GM18502 (cell line): ENCODE results near the gene SLC18A3.

Source experiments
- ATAC-seq: cut with Tn5 transposase; IDR thresholded peaks from one replicate; pipeline ENCODE4 v1.9.1; 2021; ENCODE audit warnings: mild to moderate bottlenecking; ENCODE audit not compliant: unreplicated experiment, poor library complexity

SLC18A3 gene

DNA sequence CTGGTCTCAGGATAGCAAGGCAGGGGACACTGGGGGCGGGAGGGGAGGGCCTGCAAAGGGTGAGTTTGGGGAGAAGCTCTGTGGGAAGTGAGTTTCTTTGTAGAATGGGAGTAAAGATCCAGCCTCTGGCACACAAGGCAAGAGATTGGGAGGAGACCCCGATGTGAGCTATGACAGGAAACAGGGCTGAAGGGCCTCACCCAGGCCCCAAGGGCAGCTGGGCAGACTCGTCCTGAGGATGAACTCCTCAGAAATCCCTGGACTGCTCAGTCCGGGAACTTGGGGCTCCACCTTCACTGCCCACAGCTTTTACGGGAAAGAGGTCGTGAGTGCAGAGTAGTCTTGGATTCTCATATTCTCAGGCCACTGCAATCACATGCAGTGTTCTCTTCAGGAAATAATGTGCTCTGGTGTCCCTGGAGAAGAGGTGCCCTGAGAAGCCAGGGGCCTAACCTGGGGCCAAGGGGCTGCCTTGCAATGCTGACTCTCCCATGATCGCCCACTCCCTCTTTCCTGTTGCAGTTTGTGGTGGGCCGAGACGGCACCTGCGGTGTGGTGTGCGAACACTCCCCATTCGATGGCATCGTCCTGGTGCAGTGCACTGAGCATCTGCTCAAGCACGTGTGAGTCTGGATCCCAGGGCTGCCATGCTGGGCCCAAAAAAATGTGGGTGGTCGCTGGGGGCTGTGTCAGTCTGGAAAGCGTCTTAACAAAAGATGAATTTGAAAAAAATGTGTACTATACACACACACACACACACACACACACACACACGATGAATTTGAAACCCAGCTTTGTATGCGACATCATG, 38.1 kb downstream of the SLC18A3 start:
- ATAC-seq: no peak

DNA sequence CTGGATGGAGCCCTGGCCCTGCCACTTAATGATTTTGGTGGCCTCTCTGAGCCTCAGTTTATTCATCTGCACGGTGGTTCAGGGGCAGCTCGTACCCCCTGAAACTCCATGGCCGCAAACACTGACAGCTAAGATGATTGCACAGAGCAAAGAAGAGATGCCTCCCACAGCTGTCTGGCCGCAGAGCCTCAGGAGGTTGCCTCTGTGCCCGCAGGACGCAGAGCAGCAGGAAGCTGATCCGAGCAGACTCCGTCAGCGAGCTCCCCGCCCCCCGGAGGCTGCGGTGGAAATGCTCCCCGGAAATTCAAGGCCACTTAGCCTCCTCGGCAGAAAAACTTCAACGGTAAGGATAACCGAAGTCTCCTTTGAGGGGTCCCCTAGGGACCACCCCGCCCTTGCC, 39.2 kb downstream of the SLC18A3 start:
- no peak for ATAC-seq

DNA sequence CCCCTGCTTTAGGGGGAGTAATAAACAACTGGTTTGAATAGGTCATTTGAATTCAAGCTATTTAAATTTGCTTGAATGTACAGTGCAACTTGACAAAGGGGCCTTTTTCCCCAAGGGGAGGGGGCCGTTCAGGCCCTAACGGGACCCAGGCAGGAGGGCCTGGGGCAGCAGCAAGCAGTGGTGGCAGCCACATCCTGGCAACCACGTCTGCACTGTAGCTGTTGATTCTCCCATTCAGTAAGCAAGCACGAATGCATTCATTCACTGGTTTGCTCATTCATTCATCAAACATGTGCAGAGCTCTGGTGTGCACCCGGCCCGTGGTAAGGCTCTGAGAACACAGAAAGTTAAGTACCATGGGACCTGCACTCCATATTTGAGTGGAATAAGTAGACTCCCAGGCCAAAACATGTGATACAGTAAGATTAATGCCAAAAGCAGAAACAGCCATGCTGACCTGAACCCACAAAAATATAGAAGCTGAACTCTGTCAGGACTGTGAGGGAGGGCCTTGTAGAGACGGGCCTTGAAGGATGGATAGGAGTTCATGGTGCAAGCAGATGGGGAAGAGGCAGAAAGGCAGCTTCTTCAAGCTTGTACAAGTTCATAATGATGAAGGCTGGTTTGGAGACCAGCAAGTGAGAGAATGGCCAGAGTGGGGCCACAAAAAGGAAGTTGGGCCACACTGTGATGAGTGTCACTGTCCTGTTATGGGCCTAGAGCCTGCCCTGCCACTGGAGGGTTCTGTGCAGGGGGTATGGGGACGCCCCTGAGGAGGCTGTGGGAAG, 40.0 kb downstream of the SLC18A3 start:
- no peak for ATAC-seq

DNA sequence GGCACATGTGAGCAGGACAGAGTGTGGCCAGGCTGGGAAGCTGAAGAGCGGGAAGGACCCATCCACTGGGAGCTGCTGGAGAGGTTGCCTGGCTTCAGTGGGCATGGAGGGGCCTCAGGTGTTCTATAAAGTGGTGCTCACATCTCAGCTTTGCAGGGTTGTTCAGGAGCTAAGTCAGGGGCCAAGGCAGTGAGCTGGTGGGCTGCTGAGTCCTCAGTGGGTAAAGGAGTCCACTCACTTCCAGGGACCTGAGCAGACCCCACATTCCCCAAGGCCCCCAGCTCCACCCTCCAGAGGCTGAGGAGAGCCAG, 40.6 kb downstream of the SLC18A3 start:
- no peak for ATAC-seq

DNA sequence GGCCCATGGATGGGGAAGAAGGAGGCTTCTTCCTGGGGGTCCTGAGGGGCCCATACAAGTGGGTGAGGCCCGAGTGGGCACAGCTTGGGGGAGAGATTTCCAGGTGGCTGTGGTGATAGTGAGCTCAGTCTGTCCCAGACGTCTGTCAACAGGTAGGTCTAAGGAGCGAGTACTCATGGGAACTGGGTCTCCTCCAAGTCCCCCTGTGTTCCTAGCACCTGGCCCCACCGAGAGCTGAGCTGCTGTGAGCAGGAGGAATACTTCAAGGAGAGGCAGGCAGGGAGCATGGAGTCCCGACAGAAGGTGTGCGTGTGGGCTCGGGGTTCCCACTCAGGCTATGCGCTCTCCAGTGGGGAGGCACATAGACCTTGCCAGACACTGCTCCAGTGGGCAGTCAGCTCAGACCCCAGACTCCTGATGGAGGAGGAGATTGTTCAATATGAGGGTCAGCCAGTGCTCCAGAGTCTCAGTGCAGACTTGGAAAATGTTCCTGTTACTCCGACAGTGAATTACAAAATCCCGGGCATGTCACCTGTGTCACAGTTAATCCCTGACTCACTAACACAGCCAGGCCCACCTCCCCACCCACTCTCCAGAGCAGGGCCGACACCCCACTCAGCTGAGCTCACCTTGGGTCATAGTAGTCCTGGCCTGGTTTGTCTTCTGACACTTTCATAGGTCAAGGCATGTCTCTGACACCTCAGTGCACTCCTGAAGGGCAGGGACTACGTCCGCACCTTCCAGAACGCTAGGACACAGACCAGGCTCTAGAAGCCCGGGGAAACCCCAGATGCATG, 41.1 kb downstream of the SLC18A3 start:
- ATAC-seq: no peak

DNA sequence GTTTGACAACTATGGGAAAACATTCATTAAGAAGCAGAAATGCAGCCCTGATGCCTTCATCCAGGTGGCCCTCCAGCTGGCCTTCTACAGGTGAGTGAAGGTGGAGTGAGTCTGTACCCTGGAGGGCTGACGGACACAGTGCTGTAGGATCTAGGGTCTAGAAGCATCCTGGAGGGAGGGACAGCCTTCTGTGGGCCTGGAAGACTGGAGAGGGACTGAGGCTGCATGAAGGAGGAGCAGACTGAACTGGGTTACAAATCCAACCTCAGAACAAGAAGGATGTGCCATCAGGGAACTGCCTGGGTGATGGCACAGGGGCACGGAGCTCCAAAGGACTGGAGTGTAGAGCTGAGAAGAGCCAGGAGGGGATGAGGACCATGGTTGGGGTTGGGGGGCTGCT, 41.8 kb downstream of the SLC18A3 start:
- no peak for ATAC-seq

DNA sequence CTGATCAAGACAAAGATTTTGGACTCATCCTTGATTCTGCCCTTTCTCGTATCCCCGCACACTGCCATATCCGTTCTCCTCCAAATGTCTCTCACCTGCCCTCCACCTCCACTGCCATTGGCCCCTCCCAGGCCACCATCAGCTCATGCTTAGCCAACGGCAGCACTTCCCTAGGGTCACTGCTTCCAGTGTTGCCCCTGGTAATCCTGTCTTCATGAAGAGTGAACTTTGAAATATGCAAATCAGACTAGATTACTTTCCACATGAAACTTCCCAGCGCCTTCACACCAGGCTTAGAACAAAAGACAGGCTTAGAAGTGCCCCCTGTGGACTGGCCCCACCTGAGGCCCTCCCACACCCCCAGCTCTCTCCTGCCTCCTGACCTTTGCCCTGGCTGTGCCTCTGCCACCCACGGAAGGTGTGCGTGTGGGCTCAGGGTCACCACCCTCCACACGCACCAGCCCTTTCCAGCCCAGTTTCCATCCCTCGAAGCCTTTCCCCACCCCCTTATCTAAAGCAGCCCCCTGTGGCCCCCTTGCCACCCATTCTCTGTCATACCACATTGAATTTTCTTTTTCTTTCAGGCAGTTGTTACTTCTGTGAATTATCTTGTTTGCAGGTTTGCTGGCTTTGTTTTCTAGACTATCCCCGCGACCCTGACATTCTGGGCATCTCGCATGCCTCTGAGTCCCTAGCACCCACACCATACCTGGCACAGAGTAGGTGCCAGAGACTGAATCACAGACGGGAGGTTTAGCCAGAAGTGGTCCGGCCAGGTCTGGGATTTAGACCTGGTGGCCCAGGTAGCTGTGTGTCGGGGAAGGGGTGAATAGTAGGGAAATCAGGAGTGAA, 42.5 kb downstream of the SLC18A3 start:
- no peak for ATAC-seq

DNA sequence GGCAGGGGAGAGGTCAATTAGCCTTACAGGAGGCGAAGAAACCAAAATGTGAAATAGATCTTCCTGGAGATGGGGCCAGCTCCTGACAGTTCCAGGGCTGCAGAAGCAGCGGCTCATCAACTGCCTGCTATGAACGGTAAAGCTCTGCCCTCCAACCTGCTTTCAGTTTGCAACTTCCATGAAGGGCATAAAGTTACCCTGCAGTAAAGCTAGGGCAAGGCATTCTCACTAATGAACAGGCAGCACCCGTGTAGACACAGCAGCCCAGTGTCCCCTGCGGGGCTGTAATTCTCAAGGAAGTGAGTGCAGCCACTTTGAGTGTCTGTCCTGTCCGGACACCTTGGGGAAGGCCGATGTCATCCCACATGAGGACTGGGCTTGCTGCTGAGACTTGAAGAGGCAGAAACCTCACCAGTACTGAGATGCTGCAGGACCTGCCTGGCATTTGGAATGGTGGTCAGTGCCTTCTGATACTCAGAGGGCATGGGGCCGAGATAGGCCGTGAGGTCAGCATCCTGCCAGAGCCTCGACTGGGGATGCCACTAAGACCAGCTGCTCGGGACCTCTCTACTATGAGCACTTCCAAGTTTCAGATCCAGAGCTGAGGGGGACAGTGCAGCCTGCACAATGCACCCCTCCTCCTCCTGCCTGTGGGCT, 43.3 kb downstream of the SLC18A3 start:
- ATAC-seq: no peak

DNA sequence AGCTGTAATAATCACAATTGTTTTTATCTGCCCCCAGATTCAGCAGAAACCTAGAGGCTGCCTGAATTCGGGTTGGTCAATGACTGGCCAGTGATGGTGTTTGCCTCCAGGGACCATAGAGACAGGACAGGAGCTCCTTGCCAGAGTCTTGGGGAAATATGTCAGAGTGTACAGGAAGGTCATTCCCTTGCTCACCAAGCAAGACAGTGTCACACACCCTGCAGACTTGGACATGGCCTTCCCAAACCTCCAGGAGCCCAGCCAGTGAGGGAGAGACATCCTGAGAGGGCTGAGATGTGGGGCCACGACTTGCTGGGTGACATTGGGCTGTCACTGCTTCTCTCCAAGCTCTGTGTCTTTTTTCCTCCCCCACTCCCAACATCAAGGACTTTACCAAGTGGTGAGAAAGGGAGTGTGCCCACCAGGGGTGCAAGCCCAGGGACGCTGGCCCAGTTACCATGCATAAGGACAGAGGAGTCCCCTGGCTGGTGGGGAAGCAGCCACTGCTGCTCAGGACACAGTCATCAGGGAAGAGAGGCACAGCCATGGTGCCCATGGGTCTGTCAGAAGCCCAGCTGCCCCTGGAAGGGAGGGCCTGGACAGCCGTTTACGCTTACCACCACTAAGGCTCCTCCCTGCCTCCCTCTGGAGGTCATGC, 44.1 kb downstream of the SLC18A3 start:
- no peak for ATAC-seq

DNA sequence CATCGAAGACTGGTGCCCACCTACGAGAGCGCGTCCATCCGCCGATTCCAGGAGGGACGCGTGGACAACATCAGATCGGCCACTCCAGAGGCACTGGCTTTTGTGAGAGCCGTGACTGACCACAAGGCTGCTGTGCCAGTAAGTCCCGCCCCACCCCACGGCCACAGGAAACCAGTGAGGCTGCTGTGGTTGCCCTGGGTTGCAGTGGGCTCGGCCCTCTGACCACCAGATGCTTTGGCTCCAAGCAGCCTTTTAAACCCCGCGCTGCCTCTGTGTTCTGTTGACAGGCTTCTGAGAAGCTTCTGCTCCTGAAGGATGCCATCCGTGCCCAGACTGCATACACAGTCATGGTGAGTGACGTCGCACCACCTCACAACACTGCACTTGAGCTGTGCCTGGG, 45.0 kb downstream of the SLC18A3 start:
- no peak for ATAC-seq

DNA sequence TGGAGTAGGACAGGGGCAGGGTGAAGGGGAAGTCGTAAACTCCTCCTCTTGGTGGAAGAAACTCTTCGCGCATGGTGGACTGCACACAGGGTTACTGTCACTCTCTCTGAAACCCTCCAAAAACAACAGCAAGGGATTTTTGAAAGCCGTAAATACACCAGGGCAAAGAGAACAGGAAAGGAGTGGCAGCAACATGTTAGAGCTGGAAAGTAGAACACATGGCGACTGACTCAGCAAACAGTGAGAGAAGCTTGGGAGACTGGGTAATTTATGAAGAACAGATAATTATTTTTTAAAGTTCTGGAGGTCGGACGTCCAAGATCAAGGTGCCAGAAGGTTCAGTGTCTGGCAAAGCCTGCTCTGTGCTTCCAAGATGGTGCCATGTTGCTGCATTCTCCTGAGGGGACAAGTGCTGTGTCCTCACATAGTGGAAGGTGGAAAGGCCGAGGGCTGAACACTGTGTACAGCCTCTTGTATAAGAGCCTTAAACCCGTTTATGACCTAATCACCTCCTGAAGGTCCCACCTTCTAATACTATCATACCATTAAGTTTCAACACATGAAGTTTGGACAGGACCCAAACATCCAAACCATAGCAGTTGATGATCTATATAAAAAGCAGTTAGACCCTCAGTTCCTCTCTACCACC, 46.9 kb downstream of the SLC18A3 start:
- ATAC-seq: no peak

DNA sequence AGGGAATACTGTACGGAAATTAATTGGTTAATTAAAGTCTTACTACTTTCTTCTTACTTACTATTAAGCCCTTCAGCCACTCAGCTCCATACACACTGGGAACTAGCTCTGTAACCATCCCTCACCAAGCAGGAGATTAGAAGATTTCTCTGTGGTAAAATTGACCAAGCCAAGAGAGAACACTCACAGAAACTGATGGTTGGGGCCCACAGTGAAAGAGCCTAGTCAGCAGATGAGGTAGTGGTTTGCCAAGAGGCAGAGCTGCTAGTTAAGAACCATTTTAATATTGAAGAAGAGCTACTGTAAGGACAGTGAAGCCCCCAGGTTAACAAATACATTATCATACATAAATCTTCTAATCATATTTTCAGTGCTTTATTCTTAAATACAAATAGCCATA, 47.5 kb downstream of the SLC18A3 start:
- ATAC-seq: no peak

DNA sequence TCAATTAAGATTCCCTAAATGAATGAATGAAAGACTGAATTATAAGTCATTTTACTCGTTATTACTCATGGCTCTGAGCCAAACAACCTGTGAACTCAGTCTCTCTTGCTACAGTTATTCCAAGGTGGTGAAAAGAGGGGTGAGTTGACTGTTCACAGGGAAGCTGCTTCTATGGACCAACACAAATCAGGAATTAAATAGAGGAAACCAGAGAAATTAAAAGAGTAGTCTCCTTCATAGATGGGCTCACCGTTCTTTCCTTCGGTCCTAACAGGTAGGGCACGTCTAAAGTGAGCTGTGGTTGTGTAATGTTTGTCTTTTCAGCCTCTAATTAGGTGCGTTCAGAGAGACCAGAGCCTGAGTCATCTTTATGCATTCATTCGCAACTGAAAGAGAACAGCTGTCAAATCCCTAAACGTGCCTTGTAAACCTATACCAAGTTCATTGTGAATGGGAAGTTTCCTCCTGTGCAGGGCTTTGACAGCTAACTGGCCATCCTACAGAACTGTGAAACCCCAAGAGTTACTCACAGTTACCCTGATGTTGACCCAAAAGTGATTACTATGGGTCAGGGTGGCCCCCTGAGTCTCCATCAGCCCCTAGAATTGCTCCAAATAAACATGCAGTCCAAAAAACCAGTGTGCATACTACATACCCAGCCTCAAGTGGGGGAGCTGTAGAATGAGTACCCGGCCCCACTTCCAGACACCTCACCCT, 51.2 kb downstream of the SLC18A3 start:
- no peak for ATAC-seq
